AG09309 (cell line): ENCODE measurements around the gene NNAT.
"Not testable (repeated sequence)": the region's sequence is repeated elsewhere in the genome, so short reads cannot be mapped to it uniquely, and the experiment has no call there.

Source experiments
- DNase-seq: peaks from one replicate; pipeline ENCODE4 v3.0.0-alpha.2; 2010; ENCODE audit warnings: low read depth
- H3K4me3 ChIP-seq: 2 replicates; pipeline ENCODE4 v1.5.1; 2011; ENCODE audit warnings: mild to moderate bottlenecking, low read depth, low read length, moderate library complexity; ENCODE audit not compliant: control insufficient read depth
- CTCF ChIP-seq: IDR thresholded peaks from 2 replicates; pipeline ENCODE4 v1.5.1; 2011; ENCODE audit warnings: mild to moderate bottlenecking, low read depth, low read length, inconsistent platforms; ENCODE audit not compliant: insufficient read depth, control insufficient read depth; ENCODE audit errors: missing control alignments

Gene NNAT

GRCh38 chr20:37521061-37521771, at the start of gene NNAT:
TSS of gene NNAT (plus strand) at chr20:37521250. CDS start at chr20:37521332, 82 bp downstream.
- no peak for TF ChIP-seq CTCF
- no peak for DNase-seq
- no peak within 1 kb of the TSS for H3K4me3 ChIP-seq

- H3K4me3 ChIP-seq, result no peak overlapping the region
- DNase-seq, result no peak
- no peak for TF ChIP-seq CTCF
Observed at GRCh38 chr20:37471741-37472235, 49.3 kb upstream of the NNAT start.

GRCh38 chr20:37472435-37472834, 48.6 kb upstream of the NNAT start:
- DNase-seq, result not testable (repeated sequence)

GRCh38 chr20:37473249-37474000, 47.6 kb upstream of the NNAT start:
- TF ChIP-seq CTCF, result no peak
- H3K4me3 ChIP-seq, result no peak overlapping the region
- no peak for DNase-seq

More at GRCh38 chr20:37472435-37472834, 48.6 kb upstream of the NNAT start:
- H3K4me3 ChIP-seq, result not testable (repeated sequence)

GRCh38 chr20:37474386-37474785, 46.7 kb upstream of the NNAT start:
- no peak for TF ChIP-seq CTCF
- no peak for DNase-seq
- H3K4me3 ChIP-seq, result no peak overlapping the region

- TF ChIP-seq CTCF, result no peak
- DNase-seq, result no peak
- no peak overlapping the region for H3K4me3 ChIP-seq
Observed at GRCh38 chr20:37475252-37475651, 45.8 kb upstream of the NNAT start.

GRCh38 chr20:37477041-37477440, 44.0 kb upstream of the NNAT start:
- no peak for TF ChIP-seq CTCF
- no peak overlapping the region for H3K4me3 ChIP-seq
- DNase-seq, result no peak
